ENCODE results near the gene ZBTB20.

DNA sequence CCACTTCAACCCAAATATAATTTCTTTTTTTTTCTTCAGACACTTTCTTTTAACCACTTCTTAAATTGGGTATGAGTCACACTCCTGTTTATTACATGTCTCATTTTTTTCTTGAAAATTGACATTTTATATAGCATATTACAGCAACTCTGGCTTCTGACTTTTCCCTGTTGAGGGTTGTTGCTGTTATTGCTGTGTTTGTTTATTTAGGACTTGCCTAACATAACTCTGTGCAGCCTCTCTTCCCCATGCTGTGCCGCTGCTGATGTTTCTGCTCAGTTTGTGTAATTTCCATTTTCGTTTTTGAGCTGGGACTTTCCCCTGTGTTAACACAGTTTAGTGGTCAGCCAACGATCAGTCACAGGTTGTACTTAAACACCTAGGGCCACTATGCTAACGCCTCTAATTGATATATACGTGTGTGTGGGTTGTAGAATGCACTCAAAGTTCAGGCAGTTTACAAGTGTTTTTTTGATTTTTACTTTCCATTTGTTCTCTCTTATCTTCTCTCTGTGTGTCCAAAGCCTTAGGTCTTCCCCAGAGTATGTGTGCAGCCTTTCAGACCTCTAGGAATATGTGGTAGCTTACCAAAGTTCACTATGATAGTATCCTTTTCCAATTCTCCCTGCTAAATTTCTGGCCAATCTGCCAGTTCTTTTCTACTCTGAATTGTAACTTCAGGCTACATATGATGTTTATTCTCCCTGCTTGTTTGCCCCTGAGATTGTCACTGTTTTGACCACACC lies 337.2 kb downstream of the ZBTB20 start:
- TF ChIP-seq CTCF (conservative IDR thresholded peaks at IDR 0.05 in 1 of 2, IDR thresholded peaks at IDR 0.05 in 1 of 2; ENCODE audit: low read depth in 1 of 2, low read length in 2 of 2) (no peak), EZH2 (IDR thresholded peaks at IDR 0.05; ENCODE audit: low read length, missing control alignments) (no peak)
